ENCODE measurements around the gene DNMBP.
"Not testable (repeated sequence)": the region's sequence is repeated elsewhere in the genome, so short reads cannot be mapped to it uniquely, and the experiment has no call there.

Gene DNMBP

DNA sequence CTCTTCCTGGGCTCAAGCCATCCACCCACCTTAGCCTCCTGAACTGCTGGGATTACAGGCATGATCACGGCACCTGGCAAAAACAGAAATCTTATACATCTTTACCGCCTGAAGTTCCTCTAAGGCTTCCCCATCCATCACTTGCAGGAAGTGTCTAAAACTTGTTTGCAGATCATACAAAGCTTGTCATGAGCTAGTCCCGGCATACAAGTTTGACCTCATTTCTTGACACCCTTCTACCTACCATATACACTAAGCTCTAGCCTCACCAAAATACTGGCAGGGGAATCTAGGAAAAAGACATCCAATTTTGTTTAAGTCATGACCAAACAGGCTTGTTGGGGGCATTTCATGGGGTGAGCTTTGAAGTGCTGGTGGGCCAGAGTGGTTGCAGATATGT lies 14.5 kb downstream of the DNMBP start:
- TF ChIP-seq ZFX (IDR thresholded peaks at IDR 0.05) = no peak
- TF ChIP-seq, protein P1, sequence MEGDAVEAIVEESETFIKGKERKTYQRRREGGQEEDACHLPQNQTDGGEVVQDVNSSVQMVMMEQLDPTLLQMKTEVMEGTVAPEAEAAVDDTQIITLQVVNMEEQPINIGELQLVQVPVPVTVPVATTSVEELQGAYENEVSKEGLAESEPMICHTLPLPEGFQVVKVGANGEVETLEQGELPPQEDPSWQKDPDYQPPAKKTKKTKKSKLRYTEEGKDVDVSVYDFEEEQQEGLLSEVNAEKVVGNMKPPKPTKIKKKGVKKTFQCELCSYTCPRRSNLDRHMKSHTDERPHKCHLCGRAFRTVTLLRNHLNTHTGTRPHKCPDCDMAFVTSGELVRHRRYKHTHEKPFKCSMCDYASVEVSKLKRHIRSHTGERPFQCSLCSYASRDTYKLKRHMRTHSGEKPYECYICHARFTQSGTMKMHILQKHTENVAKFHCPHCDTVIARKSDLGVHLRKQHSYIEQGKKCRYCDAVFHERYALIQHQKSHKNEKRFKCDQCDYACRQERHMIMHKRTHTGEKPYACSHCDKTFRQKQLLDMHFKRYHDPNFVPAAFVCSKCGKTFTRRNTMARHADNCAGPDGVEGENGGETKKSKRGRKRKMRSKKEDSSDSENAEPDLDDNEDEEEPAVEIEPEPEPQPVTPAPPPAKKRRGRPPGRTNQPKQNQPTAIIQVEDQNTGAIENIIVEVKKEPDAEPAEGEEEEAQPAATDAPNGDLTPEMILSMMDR (conservative IDR thresholded peaks at IDR 0.05) = no peak
- no peak overlapping the region for H3K27ac ChIP-seq

- no peak overlapping the region for H3K27ac ChIP-seq
- TF ChIP-seq, protein P1 (conservative IDR thresholded peaks at IDR 0.05) = no peak
- TF ChIP-seq ZFX (IDR thresholded peaks at IDR 0.05) = no peak
These were observed 14.9 kb downstream of the DNMBP start for GRCh38 chr10:99994801-99995200.

GRCh38 chr10:99993701-99994689 lies 15.8 kb downstream of the DNMBP start:
- no peak for TF ChIP-seq ZFX (IDR thresholded peaks at IDR 0.05)
- TF ChIP-seq, protein P1 (conservative IDR thresholded peaks at IDR 0.05) = no peak
- no peak overlapping the region for H3K27ac ChIP-seq

DNA sequence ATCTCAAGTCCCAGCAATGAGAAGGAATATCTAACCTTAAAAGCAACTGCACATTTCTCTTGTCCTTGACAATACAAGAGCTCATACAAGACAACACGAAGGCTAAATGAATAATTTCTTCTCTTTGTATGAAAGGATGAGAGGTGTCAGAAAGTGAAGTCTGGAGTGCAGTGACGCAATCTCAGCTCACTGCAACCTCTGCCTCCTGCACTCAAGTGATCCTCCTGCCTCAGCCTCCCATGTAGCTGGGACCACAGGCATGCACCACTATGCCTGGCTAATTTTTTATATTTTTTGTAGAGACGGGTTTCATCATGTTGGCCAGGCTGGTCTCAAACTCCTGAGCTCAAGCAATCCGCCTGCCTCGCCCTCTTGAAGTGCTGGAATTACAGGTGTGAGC lies 24.1 kb downstream of the DNMBP start:
- H3K27ac ChIP-seq = not testable (repeated sequence)

GRCh38 chr10:99984211-99985034 lies 25.3 kb downstream of the DNMBP start:
- H3K27ac ChIP-seq = no peak overlapping the region
- TF ChIP-seq, protein P1 (conservative IDR thresholded peaks at IDR 0.05) = no peak
- no peak for TF ChIP-seq ZFX (IDR thresholded peaks at IDR 0.05)

DNA sequence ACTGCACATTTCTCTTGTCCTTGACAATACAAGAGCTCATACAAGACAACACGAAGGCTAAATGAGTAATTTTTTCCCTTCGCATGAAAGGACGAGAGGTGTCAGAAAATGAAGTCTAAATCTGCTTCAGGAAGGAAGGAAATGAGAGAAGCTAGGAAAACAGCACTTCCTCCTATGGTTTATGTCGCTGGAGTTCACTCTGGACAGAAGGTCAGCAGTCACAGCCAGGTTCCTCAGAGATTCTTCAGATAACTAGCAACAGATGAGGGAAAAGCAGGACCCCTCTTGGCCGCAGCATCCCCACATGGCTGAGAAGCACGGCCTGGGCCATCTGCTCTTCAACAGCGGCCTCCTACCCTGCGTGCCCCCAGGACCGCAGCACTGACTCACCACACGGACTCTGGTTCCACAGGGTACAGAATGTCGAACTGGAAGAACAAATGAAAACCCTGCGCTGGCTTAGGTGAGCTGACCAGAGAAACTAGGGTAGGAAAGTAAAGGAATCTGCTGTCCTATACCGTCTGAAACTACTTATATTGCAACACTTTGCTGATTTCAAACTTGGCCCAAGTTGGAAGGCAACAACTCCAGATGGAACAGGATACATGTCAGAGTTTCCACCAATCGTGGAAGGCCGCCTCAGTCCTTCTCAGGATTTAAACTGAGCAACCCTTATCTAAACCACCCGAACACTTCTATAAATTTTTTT lies 26.3 kb downstream of the DNMBP start:
- H3K27ac ChIP-seq = no peak overlapping the region
- no peak for TF ChIP-seq ZFX (IDR thresholded peaks at IDR 0.05)
- TF ChIP-seq, protein P1 (conservative IDR thresholded peaks at IDR 0.05) = no peak

DNA sequence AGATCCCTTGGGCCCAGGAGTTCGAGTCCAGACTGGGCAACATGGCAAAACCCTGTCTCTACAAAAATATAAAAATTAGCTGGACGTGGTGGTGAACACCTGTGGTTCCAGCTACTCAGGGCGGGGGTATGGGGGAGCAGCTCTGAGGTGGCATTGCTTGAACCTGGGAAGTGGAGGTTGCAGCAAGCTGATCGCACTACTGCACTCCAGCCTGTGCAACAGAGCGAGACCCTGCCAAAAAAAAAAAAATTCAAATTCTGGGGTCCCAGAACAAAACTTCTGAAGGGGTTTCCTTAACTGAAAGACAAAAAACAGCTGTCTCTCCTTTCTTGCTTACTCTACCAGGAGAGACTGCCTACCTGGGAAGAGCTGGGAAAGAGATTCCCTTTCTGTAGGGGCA lies 27.0 kb downstream of the DNMBP start:
- TF ChIP-seq, protein P1 (conservative IDR thresholded peaks at IDR 0.05) = no peak
- no peak for TF ChIP-seq ZFX (IDR thresholded peaks at IDR 0.05)
- no peak overlapping the region for H3K27ac ChIP-seq
